OCI-LY1 (cell line): ENCODE data around the gene CCL28.
A peak's percentile ranks its signal among the peaks of the same experiment; 100 is the strongest.

Experiments used
- H2AFZ ChIP-seq: fragments of 200-600 bp; sonication (generic), shearing (Covaris generic); 2 replicates; pipeline ENCODE4 v1.6.0; 2014; ENCODE audit warnings: antibody characterized with exemption, mild to moderate bottlenecking, low read length
- H3F3A ChIP-seq: fragments of 200-600 bp; sonication (generic), shearing (Covaris generic); 2 replicates; pipeline ENCODE4 v1.6.0; 2014; ENCODE audit warnings: mild to moderate bottlenecking, antibody characterized with exemption, low read length, moderate library complexity; ENCODE audit not compliant: insufficient read depth
- H3K27ac ChIP-seq: fragments of 200-600 bp; sonication (generic); 2 replicates; pipeline ENCODE4 v1.5.1; 2014; ENCODE audit warnings: low read length, mixed run types, mild to moderate bottlenecking, low read depth; ENCODE audit not compliant: poor library complexity, severe bottlenecking
- H3K27me3 ChIP-seq: fragments of 200-600 bp; sonication (generic); 2 replicates; pipeline ENCODE4 v1.6.0; 2014; ENCODE audit warnings: antibody characterized with exemption, mild to moderate bottlenecking, low read length, moderate library complexity; ENCODE audit not compliant: insufficient read depth
- H3K36me3 ChIP-seq: fragments of 200-600 bp; sonication (generic); 2 replicates; pipeline ENCODE4 v1.6.1; 2014; ENCODE audit warnings: mild to moderate bottlenecking, antibody characterized with exemption, low read length, moderate library complexity, mixed read lengths; ENCODE audit not compliant: insufficient read depth
- H3K4me1 ChIP-seq: fragments of 200-600 bp; sonication (generic); 2 replicates; pipeline ENCODE4 v1.5.1; 2014; ENCODE audit warnings: mild to moderate bottlenecking, low read length, moderate library complexity; ENCODE audit not compliant: insufficient read depth, severe bottlenecking
- H3K4me2 ChIP-seq: fragments of 200-600 bp; sonication (generic), shearing (Covaris generic); 2 replicates; pipeline ENCODE4 v1.6.1; 2014; ENCODE audit warnings: low read length
- H3K4me3 ChIP-seq: fragments of 200-600 bp; sonication (generic); 2 replicates; pipeline ENCODE4 v1.5.1; 2014; ENCODE audit warnings: low read length, low read depth, mild to moderate bottlenecking, mixed read lengths; ENCODE audit not compliant: poor library complexity, severe bottlenecking
- H3K79me2 ChIP-seq: fragments of 200-600 bp; shearing (Covaris generic); 2 replicates; pipeline ENCODE4 v1.6.1; 2016; ENCODE audit warnings: mixed run types, low read length, mixed read lengths; ENCODE audit not compliant: insufficient read depth
- H3K9ac ChIP-seq: fragments of 200-600 bp; sonication (generic), shearing (Covaris generic); 2 replicates; pipeline ENCODE4 v1.6.1; 2014; ENCODE audit warnings: mild to moderate bottlenecking, low read length, mixed read lengths
- H3K9me2 ChIP-seq: fragments of 200-600 bp; sonication (generic), shearing (Covaris generic); 2 replicates; pipeline ENCODE4 v1.6.1; 2014; ENCODE audit warnings: low read depth, mild to moderate bottlenecking, low read length, mixed read lengths
- H3K9me3 ChIP-seq: fragments of 200-600 bp; shearing (Covaris generic); 2 replicates; pipeline ENCODE4 v1.6.1; 2014; ENCODE audit warnings: low read length, mixed read lengths
- H4K20me1 ChIP-seq: fragments of 200-600 bp; sonication (generic), shearing (Covaris generic); 2 replicates; pipeline ENCODE4 v1.6.0; 2016; ENCODE audit warnings: mild to moderate bottlenecking, low read length; ENCODE audit not compliant: insufficient read depth
- EZH2 ChIP-seq: fragments of 200-600 bp; sonication (generic), shearing (Covaris generic); IDR thresholded peaks from 2 replicates; pipeline ENCODE4 v1.8.0; 2017; ENCODE audit warnings: borderline replicate concordance, mixed run types, mild to moderate bottlenecking, antibody characterized with exemption, low read length, moderate library complexity, mixed read lengths
- TF ChIP-seq, protein P1 (sequence below): fragments of 200-600 bp; sonication (generic), shearing (Covaris generic); IDR thresholded peaks from 2 replicates; pipeline ENCODE4 v1.5.1; 2017; ENCODE audit warnings: mild to moderate bottlenecking, antibody characterized with exemption, low read length, moderate library complexity, mixed read lengths

CCL28 gene

GRCh38 chr5:43389679-43390329, 22.4 kb downstream of the CCL28 start:
- TF ChIP-seq, protein P1, sequence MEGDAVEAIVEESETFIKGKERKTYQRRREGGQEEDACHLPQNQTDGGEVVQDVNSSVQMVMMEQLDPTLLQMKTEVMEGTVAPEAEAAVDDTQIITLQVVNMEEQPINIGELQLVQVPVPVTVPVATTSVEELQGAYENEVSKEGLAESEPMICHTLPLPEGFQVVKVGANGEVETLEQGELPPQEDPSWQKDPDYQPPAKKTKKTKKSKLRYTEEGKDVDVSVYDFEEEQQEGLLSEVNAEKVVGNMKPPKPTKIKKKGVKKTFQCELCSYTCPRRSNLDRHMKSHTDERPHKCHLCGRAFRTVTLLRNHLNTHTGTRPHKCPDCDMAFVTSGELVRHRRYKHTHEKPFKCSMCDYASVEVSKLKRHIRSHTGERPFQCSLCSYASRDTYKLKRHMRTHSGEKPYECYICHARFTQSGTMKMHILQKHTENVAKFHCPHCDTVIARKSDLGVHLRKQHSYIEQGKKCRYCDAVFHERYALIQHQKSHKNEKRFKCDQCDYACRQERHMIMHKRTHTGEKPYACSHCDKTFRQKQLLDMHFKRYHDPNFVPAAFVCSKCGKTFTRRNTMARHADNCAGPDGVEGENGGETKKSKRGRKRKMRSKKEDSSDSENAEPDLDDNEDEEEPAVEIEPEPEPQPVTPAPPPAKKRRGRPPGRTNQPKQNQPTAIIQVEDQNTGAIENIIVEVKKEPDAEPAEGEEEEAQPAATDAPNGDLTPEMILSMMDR, result peak; percentile 87
- TF ChIP-seq EZH2, result no peak

GRCh38 chr5:43386960-43387362, 25.2 kb downstream of the CCL28 start:
- Histone ChIP-seq H3K27me3 (no peaks in the 10 kb centered on the region), H3K27ac (no peak overlapping the region), H3K4me2 (no peak overlapping the region), H3K79me2 (no peaks in the 10 kb centered on the region), H3K9me2 (no peaks in the 10 kb centered on the region), H3K9ac (no peak overlapping the region), H2AFZ (no peak overlapping the region), H3K4me3 (no peak overlapping the region), H3K9me3 (no peaks in the 10 kb centered on the region), H3K4me1 (no peaks in the 10 kb centered on the region), H4K20me1 (no peaks in the 10 kb centered on the region), H3F3A (no peaks in the 10 kb centered on the region), H3K36me3 (peaks cover 2% of the 10 kb centered on the region; the same call in 1 of the 2 replicates)
- TF ChIP-seq, protein P1, result no peak
- TF ChIP-seq EZH2, result no peak

More at GRCh38 chr5:43389679-43390329, 22.4 kb downstream of the CCL28 start:
- Histone ChIP-seq H3K4me2 (no peak overlapping the region), H3K9ac (no peak overlapping the region), H3K27me3 (no peaks in the 10 kb centered on the region), H3K4me3 (no peak overlapping the region), H3K9me2 (no peaks in the 10 kb centered on the region), H3K36me3 (no peaks in the 10 kb centered on the region), H3K4me1 (no peaks in the 10 kb centered on the region), H3K9me3 (no peaks in the 10 kb centered on the region), H3K27ac (no peak overlapping the region), H2AFZ (no peak overlapping the region), H4K20me1 (no peaks in the 10 kb centered on the region), H3F3A (no peaks in the 10 kb centered on the region), H3K79me2 (no peaks in the 10 kb centered on the region)

- Histone ChIP-seq H3K36me3 (peaks cover 11% of the 10 kb centered on the region), H3K9me2 (no peaks in the 10 kb centered on the region), H4K20me1 (no peaks in the 10 kb centered on the region), H3K4me3 (no peak overlapping the region), H2AFZ (no peak overlapping the region), H3K9me3 (no peaks in the 10 kb centered on the region), H3K9ac (no peak overlapping the region), H3K27me3 (no peaks in the 10 kb centered on the region), H3K79me2 (no peaks in the 10 kb centered on the region), H3F3A (no peaks in the 10 kb centered on the region), H3K4me1 (no peaks in the 10 kb centered on the region), H3K4me2 (no peak overlapping the region), H3K27ac (no peak overlapping the region)
- TF ChIP-seq, protein P1, result no peak
- TF ChIP-seq EZH2, result no peak
Observed at GRCh38 chr5:43376496-43377140, 35.6 kb downstream of the CCL28 start.
